Heart left ventricle (tissue), 13 donors: ENCODE measurements around the gene HDAC10.

Experiments used
- CTCF ChIP-seq, 12 donors: fragments of 200-600 bp; sonication (generic) in 4 of 12; IDR thresholded peaks; one replicate each; pipeline versions ENCODE4 v1.5.0 to v1.8.0; 2018 to 2022; ENCODE audit warnings: antibody characterized with exemption in 12 of 12, mild to moderate bottlenecking in 5 of 12
- POLR2A ChIP-seq, 2 donors: fragments of 450-650 bp; IDR thresholded peaks; one replicate each; pipeline ENCODE4 v1.6.1; 2017; ENCODE audit warnings: antibody characterized with exemption in 2 of 2, mild to moderate bottlenecking in 2 of 2, moderate library complexity in 2 of 2
- donor health status: ischemic (EF 13 %, LVEDD 7.1; RV severe dilation, severe dysfunction).
- donor health status: DM: no; HTN: yes; CAD: no.
- donor health status: DM: no; HTN: no; CAD: no.
- donor health status: ischemic (EF 25% LVEDD 6.9; RV normal size, moderate dysfunction).
- donor health status: ischemic (EF 25% LVEDD 5.7; RV mildly dilated, moderate dysfunction).
- donor health status: ischemic (EF 35%, LVEDD 5.7; RV mildly dilated, moderate dysfunction).
- donor health status: nonischemic (EF 11% LVEDD 7.7; RV severe dilation, severe dysfunction).
- donor health status: DM: yes; HTN: yes; CAD: no.
- donor health status: PGD.
- donor health status: ischemic (EF 29% LVEDD 5.4; RV normal size, mild dysfunction).
- donor health status: nonischemic (EF 23%, LVEDD 6.1; RV moderate dilation, normal function).

- TF ChIP-seq CTCF (IDR thresholded peaks at IDR 0.05) (no peak), POLR2A (IDR thresholded peaks at IDR 0.05) (no peak)
Measured at GRCh38 chr22:50238755-50239154, 12.3 kb downstream of the HDAC10 start.
